WI38 (cell line): ENCODE data around the gene GGTLC1.

ENCODE experiments used
- H3K4me3 ChIP-seq: 2 replicates; pipeline ENCODE4 v1.5.1; 2011; ENCODE audit warnings: low read depth, mild to moderate bottlenecking, control low read depth, low read length
- CTCF ChIP-seq: IDR thresholded peaks from 2 replicates; pipeline ENCODE4 v1.5.1; 2012; ENCODE audit warnings: low read depth, mild to moderate bottlenecking, control low read depth, low read length

GGTLC1 gene

GRCh38 chr20:23938118-23938438 is 50.5 kb downstream of the GGTLC1 start:
- no peak overlapping the region for H3K4me3 ChIP-seq
- TF ChIP-seq CTCF, result no peak

GRCh38 chr20:23937303-23938117 is 51.1 kb downstream of the GGTLC1 start:
- TF ChIP-seq CTCF, result peak; percentile 48; the same call in 1 of the 2 replicates
- no peak overlapping the region for H3K4me3 ChIP-seq
